ENCODE measurements around the gene CIPC. TPM values are rescaled to one million over a fixed set of nuclear protein-coding genes. Genes with fewer than 3 reads are reported as not detected.

Gene CIPC
- total and polyA plus RNA-seq, 2 experiments from 2014 or later: 16.5 to 35.3 TPM

DNA sequence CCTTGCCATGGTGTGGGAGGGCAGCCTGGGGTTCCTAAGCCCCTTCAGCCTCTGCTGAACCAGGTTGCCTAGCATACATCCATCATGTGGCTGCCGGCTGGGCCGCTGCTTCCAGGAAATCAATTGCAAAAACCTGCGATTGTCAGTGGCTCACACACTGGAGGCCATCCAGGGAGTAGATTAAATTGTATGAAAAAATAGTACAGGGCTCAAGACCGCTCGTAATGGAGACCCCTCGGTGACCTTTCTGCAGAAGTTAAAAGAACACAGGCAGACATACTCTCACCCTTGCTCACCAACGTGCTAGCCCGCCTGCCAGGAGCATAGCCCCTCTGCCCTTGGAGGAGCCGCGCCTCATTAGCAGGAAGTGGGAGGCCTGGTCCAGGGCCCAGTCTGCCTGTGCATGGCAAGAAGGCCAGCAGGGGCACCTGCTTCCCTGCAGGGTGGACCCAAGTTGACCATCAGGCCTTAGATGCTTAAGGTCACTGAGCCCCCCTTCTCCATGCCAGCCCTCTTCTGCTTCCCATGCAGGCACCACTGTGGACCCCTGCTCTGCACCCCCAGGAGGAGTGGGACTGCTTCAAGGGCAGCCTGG is 31.4 kb upstream of the CIPC start:
- Histone ChIP-seq H3K4me3 (no peak overlapping the region), H3K9me3 (ENCODE audit: low read depth) (no peaks in the 10 kb centered on the region), H3K36me3 (no peaks in the 10 kb centered on the region), H3K27me3 (no peaks in the 10 kb centered on the region), H3K27ac (no peak overlapping the region), H3K4me1 (ENCODE audit: low read depth) (peaks cover 6% of the 10 kb centered on the region)
- TF ChIP-seq, protein P1, sequence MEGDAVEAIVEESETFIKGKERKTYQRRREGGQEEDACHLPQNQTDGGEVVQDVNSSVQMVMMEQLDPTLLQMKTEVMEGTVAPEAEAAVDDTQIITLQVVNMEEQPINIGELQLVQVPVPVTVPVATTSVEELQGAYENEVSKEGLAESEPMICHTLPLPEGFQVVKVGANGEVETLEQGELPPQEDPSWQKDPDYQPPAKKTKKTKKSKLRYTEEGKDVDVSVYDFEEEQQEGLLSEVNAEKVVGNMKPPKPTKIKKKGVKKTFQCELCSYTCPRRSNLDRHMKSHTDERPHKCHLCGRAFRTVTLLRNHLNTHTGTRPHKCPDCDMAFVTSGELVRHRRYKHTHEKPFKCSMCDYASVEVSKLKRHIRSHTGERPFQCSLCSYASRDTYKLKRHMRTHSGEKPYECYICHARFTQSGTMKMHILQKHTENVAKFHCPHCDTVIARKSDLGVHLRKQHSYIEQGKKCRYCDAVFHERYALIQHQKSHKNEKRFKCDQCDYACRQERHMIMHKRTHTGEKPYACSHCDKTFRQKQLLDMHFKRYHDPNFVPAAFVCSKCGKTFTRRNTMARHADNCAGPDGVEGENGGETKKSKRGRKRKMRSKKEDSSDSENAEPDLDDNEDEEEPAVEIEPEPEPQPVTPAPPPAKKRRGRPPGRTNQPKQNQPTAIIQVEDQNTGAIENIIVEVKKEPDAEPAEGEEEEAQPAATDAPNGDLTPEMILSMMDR (IDR thresholded peaks at IDR 0.05; ENCODE audit: low read depth, low read length): no peak
- peak in 1 of 2 donors; percentile 38 for DNase-seq (ENCODE audit: low read depth in 1 of 2, low spot score in 1 of 2)

DNA sequence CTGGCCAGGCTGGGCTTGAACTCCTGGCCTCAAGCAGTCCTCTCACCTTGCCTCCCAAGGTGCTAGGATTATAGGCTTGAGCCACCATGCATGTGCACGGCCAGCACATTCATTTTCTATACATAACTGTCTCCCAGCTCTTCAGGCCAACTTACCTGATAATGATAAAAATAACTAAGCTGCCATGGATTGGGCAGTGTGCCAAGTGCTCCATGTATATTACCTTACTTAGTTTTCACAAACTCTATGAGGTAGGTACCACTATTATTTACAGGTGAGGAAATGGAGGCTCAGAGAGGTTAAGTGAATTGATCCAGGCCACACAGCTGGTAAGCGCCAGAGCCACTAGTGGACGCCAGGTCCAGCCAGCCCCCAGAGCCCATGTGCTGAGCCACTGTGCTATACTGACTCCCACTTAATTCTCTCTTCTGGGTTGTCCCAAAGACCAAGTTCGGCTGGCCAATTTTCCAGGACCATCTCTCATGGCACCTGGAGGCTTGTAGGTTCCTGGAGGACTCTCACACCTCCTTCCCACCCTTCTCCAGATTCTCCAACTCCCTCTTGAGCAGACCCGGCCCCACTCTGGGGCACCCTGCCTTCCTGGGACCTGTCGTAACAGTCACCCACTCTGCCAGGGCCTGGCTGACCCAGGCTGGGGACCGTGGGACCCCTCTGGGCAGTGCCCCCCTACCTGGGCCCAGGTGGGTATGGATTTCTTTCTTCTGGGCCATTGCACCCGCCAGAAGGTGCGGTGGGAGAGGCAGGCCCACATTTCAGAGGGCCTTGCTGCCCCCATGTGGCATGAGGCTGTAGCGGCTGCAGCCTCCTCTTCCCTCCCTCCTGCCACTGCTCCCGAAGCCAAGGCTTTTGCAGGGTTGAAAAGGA is 30.2 kb upstream of the CIPC start:
- Histone ChIP-seq H3K27me3 (no peaks in the 10 kb centered on the region), H3K4me1 (ENCODE audit: low read depth) (peaks cover 6% of the 10 kb centered on the region), H3K27ac (no peak overlapping the region), H3K36me3 (no peaks in the 10 kb centered on the region), H3K9me3 (ENCODE audit: low read depth) (no peaks in the 10 kb centered on the region), H3K4me3 (no peak overlapping the region)
- TF ChIP-seq, protein P1 (IDR thresholded peaks at IDR 0.05; ENCODE audit: low read depth, low read length): peak; percentile 90
- peak; percentile 72 to 76 for DNase-seq (ENCODE audit: low read depth in 1 of 2, low spot score in 1 of 2)

DNA sequence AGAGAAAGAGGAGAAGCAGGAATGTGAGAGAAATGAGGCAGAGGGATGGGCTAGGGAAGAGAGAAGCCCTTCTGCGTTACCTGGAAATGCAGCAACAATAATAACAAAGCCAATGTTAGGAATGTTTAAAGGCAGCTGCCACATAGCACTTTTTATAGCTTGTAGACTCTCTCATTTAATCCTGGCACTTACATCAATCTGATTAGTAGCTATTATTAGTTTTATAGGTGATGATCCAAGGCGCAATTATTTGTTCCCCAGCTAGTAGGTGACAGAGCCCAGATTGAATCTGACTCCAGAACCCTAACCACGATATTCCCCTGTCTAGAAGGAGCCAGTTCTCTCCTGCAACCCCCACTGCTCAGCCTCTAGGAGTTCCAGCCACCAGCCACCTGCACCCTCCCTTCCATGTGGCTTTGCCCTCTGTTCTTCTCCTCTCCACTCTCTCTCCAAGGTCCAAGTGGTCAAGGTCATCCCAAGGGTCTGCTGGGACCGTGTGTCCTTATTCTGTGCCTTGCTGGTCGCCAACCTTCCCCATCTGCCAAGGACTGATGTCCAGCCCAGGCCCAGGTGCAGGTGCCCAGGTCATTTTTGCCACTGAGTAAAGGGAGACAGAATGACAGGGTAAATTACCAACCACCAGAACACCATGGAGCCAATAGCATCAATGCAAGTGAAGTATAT is 29.4 kb upstream of the CIPC start:
- Histone ChIP-seq H3K27ac (no peak overlapping the region), H3K9me3 (ENCODE audit: low read depth) (no peaks in the 10 kb centered on the region), H3K36me3 (no peaks in the 10 kb centered on the region), H3K4me3 (no peak overlapping the region), H3K4me1 (ENCODE audit: low read depth) (peaks cover 6% of the 10 kb centered on the region), H3K27me3 (no peaks in the 10 kb centered on the region)
- TF ChIP-seq, protein P1 (IDR thresholded peaks at IDR 0.05; ENCODE audit: low read depth, low read length): no peak
- DNase-seq (ENCODE audit: low read depth in 1 of 2, low spot score in 1 of 2): no peak

DNA sequence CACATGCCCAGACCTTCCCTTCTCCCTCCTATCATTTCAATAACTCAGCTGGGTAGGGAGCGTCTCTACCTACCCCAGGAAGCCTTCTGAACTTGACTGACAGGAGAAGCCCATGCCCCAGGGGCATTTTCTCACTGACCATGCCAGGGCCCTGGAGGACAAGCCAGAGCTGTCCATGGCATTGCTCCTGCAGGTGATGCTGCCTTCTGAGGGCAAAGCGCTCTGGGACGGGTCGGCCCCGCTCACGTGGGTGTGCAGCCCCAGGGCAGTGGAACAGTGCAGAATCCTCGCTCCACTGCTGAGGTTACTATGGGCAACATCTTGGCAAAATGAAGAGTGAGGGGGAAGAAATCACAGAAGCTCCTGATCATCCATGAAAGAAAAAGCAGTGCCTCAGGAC is 28.5 kb upstream of the CIPC start:
- H3K4me3 ChIP-seq: no peak overlapping the region
- H3K9me3 ChIP-seq (ENCODE audit: low read depth): no peaks in the 10 kb centered on the region
- H3K36me3 ChIP-seq: no peaks in the 10 kb centered on the region
- TF ChIP-seq, protein P1 (IDR thresholded peaks at IDR 0.05; ENCODE audit: low read depth, low read length): no peak
- no peak for DNase-seq (ENCODE audit: low read depth in 1 of 2, low spot score in 1 of 2)
- no peak overlapping the region for H3K27ac ChIP-seq
- peaks cover 6% of the 10 kb centered on the region for H3K4me1 ChIP-seq (ENCODE audit: low read depth)
- no peaks in the 10 kb centered on the region for H3K27me3 ChIP-seq

DNA sequence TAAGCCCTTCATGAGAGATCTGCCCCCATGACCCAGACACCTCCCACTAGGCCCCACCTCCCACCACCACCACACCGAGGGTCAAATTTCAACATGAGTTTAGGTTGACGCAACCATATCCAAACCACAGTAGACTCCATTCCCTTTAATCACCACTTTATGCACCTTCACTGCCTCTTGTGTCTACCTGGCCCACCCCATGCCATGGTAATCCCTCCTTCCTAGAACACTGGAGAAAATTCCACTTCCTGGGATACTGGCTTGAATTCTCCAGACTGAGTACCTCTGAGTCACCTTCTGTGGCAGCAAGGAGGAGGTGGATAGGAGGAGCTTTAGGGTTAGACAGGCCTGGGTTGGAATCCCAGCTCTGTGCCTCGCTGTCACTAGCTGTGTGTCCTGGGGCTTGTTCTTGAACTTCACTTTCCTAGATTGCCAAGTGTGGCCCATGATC is 26.1 kb upstream of the CIPC start:
- TF ChIP-seq, protein P1 (IDR thresholded peaks at IDR 0.05; ENCODE audit: low read depth, low read length): no peak
- no peak overlapping the region for H3K4me3 ChIP-seq
- no peak overlapping the region for H3K27ac ChIP-seq
- no peaks in the 10 kb centered on the region for H3K4me1 ChIP-seq (ENCODE audit: low read depth)
- DNase-seq (ENCODE audit: low read depth in 1 of 2, low spot score in 1 of 2): no peak
- no peaks in the 10 kb centered on the region for H3K36me3 ChIP-seq
- H3K9me3 ChIP-seq (ENCODE audit: low read depth): no peaks in the 10 kb centered on the region
- H3K27me3 ChIP-seq: no peaks in the 10 kb centered on the region
